Effector CD8-positive, alpha-beta T cell (primary cell): ENCODE results near the gene KRTAP4-11.
"Not testable (repeated sequence)": the region's sequence is repeated elsewhere in the genome, so short reads cannot be mapped to it uniquely, and the experiment has no call there.

ENCODE experiments used
- DNase-seq: peaks from one replicate; lab custom pipeline; 2025; lab: John Stamatoyannopoulos, UW
- total RNA-seq, 4 experiments: gene quantifications; one replicate each; lab custom pipeline; 2026; lab: John Stamatoyannopoulos, UW

Gene KRTAP4-11
- 0 reads per million in 4 experiments for total RNA-seq

DNA sequence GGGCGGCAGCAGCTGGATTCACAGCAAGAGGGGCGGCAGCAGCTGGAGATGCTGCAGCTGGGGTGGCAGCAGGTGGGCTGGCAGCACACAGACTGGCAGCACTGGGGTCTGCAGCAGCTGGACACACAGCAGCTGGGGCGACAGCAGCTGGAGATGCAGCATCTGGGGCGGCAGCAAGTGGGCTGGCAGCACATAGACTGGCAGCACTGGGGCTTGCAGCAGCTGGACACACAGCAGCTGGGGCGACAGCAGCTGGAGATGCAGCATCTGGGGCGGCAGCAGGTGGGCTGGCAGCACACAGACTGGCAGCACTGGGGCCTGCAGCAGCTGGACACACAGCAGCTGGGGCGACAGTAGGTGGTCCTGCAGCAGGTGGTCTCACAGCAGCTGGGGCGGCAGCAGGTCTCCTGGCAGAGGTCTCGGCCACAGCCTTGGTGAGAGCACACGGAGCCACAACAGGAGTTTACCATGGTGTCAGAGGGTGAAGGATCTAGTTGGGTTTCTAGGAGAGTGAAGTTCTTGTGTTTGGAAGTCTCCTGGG, at the start of gene KRTAP4-11:
Gene KRTAP4-11, minus strand, starts transcription at position 528 of the 541 bp plus-strand sequence. Its CDS starts 58 bp downstream, at position 470.
- not testable (repeated sequence) for DNase-seq

DNA sequence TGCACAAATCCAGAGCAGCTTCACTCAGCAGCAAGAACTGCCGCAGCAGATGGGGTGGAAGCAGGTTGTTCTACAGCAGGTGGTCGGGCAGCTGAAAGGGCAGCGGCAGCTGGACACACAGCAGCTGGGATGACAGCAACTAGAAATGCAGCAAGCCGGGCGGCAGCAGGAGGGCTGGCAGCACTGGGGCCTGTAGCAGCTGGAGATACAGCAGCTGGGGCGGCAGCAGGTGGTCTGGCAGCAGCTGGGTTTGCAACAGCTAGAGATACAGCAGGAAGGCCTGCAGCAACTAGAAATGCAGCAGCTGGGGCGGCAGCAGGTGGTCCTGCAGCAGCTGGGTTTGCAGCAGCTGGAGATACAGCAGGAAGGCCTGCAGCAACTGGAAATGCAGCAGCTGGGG, 49.4 kb upstream of the KRTAP4-11 start:
- DNase-seq = no peak

DNA sequence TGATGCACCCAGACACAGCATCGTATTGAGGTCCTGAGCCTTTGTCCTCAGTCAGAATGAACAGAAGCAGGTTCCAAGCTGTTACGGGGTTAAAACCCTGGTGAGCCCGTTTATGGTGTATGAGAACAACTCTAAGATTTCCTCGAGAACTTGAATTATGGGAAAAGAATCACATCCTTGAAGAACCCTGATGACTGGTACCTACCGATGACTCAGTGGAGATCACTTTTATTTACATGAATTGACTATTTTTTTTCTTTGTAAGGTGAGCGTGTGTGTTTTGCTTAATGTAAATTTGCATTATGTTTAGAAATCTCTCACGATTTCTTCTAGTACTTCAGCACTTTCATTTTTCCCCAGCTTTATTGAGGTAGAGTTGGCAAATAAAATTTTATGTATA, 45.7 kb upstream of the KRTAP4-11 start:
- no peak for DNase-seq

DNA sequence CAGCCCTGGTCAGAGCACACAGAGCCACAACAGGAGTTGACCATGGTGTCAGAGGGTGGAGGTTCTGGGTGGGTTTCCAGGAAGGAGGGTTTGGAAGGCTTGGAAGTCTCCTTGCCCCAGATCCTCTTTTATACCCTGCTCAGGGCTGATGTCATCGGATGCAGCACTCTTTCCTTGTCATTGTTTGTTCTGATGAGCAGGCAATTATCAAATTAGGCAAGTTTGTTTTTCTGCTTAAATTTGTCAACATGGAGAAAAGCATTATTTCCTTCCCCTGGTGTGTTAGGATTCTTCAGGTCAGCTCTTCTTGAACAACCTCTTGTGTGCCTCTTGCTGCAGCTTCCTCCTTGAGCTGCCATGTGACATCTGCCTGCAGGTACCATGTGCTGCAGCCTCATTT, 42.5 kb upstream of the KRTAP4-11 start, which contains the start of gene KRTAP4-4:
Gene KRTAP4-4, minus strand, starts transcription at position 101 of the 400 bp plus-strand sequence. Its CDS starts 57 bp downstream, at position 44.
- DNase-seq = no peak

DNA sequence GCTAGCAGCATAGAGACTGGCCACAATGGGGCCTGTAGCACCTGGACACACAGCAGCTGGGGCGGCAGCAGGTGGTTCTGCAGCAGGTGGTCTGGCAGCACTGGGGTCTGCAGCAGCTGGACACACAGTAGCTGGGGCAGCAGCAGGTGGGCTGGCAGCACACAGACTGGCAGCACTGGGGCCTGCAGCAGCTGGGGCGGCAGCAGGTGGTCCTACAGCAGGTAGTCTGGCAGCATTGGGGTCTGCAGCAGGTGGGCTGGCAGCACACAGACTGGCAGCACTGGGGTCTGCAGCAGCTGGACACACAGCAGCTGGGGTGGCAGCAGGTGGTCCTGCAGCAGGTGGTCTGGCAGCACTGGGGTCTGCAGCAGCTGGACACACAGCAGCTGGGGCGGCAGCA, 42.0 kb upstream of the KRTAP4-11 start:
- not testable (repeated sequence) for DNase-seq

DNA sequence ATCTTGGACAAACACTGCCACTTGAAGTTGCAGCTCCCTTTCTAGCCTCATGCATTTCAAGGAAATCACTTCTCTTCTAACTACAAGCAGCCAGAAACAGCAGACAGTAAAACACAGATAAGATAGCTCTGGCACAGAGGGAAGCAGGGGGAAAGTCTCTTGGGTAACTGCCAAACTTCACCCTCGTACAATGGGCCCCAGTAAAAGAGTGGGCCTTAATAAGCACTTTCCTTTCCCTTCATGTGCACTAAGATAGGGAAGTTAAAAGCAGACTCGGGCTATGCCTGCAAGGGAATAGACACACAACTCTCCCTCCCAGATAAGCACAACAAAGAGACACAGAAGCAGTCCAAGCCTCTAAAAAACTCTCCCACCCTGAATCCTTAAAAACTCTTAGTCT, 35.7 kb upstream of the KRTAP4-11 start:
- DNase-seq = no peak

DNA sequence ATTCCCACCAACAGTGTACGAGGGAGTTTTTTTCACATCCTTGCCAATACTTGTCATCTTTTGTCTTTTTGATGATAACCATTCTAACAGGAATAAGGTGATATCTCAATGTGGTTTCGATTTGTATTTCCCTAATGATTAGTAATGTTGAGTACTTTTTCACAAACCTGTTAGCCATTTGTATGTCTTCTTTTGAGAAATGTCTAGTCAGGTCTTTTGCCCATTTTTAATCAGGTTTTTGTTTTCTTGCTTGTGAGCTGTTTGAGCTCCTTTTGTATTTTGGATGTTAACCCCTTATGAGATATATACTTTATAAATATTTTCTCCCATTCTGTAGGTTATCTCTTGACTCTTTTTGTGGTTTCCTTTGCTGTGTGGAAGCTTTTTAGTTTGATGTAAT, 33.4 kb upstream of the KRTAP4-11 start:
- no peak for DNase-seq

DNA sequence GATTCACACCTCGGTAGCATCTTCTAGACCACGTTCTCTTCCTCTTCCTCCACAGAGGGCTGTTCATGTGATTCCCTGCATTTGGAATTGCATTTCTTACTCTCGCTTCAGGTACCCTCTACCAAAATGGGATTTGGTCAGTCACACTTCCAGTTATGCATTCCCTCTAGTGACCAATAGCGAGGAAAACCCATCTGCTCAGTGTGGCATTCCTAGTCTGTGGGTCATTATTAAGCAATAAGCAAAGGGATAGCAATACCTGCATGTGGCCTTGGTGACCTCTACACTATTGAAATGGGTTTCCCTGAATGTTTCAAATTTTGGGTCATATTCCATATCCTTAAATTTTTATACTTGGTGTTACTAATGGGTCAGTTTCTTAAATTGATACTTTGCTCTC, 31.9 kb upstream of the KRTAP4-11 start:
- no peak for DNase-seq

DNA sequence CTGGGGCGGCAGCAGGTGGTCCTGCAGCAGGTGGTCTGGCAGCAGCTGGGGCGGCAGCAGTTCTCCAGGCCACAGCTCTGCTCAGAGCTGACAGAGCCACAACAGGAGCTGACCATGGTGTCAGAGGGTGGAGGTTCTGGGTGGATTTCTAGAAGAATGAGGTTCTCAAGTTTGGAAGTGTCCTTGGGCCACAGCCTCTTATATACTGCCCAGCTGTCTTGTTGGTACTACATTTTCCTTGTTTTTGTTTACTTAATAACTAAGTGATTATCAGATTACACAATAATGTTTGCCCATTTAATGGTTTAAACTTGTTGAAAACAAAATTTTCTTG, 31.4 kb upstream of the KRTAP4-11 start, which contains the start of gene KRTAP4-5:
Gene KRTAP4-5, minus strand, starts transcription at position 174 of the 334 bp plus-strand sequence. Its CDS starts 58 bp downstream, at position 116.
- no peak for DNase-seq

DNA sequence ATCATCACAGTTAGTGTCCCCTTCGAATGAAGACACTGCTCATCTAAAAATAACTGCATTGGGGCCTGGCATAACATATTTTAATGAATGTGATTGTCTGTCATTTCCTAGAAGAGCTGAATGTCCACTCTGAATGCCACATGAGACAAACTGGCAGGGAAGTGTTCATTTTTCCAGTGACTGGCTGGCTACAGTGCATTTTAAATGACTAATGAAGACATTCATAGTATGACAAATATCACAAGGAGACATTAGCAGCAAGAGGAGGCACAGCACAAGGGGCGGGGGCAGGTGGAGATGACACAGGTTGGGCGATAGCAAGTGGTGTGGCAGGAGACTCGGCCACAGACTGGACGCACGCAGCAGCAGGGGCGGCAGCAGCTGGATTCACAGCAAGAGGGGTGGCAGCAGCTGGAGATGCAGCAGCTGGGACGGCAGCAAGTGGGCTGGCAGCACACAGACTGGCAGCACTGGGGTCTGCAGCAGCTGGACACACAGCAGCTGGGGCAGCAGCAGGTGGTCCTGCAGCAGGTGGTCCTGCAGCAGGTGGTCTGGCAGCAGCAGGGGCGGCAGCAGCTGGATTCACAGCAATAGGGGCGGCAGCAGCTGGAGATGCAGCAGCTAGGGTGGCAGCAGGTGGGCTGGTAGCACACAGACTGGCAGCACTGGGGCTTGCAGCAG, 30.9 kb upstream of the KRTAP4-11 start:
- not testable (repeated sequence) for DNase-seq

DNA sequence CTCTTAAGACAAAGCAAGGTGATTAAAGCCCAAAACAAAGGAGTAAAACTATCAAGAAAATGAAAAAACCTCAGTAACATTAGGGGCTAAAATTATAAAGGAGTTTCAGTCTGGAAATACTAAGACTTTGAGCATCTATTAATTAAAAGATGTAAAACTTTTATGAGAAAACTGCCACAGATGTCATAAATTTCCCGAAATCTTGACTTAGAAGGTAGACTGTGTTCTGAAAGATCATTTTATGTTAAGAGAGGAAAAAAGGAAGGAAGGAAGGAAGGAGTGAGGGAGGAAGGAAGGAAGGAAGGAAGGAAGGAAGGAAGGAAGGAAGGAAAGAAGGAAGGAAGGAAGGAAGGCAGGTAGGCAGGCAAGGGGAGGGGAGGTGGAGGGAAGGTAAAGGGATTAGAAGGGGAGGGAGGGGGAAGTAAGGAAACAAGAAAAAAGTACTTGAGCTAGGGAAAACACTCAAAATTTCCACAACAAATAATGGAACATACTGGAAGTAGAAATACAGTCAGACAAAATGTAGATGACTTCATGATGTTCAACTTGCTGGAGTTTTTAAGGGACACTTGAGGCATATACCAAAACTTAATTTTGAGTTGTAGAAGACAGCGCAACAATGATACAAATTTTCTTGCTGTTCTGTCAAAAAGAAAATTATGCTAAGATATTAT, 29.5 kb upstream of the KRTAP4-11 start:
- no peak for DNase-seq

DNA sequence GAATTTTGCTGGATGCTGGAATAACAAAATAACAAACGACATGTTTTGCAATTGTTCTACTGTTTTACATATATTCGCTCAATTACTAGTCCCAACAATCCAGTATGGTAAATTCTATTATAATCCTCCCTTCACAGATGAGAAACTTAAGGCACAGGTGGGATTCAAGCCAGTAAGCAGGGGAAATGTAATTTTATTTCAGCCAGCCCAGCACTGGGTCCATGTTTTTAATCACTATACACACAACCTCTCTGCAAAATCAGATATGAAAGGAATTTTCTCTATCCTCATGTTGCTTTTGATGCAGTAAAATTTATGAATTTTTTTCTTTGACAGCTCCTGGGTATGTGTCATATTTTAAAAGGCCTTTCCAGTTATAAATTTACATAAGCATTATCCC, 27.1 kb upstream of the KRTAP4-11 start:
- no peak for DNase-seq

DNA sequence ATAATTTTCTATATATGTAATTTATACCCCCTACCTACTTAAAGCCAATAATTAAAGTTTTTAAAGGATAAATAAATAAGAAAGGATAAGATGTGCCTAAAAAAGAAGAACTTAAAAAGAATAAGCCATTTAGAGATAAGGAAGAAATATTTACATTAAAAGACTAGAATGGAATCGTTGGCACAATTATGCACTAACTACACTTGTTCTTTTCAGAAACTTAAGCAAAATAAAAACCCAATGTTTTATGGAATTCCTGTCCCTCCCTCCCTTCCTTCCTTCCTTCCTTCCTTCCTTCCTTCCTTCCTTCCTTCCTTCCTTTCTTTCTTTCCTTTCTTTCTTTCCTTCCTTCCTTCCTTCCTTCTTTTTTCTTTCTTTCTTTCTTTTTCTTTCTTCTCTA, 26.7 kb upstream of the KRTAP4-11 start:
- DNase-seq = no peak

DNA sequence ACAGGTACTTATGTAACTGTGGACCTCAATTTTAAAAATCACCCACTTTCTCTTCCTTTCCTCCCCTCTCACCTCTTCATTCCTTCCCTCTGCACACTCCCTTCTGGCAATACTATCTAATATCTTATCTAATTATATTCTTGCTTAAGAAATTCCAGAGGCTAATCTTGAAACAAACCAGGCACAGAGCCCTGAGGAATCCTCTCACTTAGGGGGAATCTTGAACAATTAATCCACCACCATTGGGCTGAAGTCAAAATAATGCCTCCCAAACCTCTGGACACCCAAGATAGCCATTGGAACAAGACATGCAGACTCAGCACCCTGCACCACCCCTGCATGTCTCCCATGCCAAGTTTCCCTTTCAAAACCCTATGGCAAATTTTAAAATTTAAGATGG, 23.2 kb upstream of the KRTAP4-11 start:
- no peak for DNase-seq

DNA sequence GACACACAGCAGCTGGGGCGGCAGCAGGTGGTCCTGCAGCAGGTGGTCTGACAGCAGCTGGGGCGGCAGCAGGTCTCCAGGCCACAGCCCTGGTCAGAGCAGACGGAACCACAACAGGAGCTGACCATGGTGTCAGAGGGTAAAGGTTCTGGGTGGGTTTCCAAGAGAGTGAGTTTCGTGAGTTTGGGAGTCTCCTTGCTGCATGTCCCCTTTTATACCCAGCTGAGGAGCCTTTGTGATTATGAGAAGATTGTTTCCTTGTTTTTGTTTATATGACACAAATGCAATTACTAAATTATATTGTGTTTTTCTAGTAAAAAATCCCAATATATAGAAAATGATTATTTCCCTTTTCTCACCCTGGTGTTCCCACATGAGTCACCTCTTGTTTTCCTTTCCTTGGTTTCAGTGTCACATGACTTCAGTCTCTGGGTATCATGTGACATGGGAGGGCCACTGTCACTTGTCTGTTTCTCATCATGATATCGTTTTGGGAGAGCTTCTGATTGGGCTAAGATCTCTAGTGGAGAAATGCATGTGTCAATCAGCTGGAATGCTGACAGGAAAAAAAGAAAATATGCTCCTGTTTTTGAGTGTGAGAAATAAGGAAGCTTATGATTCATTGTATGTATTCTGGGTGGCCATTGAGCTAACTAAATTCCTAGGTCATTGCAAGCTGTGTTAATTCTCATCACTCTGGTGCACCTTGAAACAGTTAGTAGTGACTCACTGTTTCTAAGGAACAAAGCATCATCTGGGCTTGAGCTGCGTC, 22.4 kb upstream of the KRTAP4-11 start, which contains the start of gene KRTAP4-6:
Gene KRTAP4-6, minus strand, starts transcription at position 185 of the 772 bp plus-strand sequence. Its CDS starts 57 bp downstream, at position 128.
- no peak for DNase-seq

DNA sequence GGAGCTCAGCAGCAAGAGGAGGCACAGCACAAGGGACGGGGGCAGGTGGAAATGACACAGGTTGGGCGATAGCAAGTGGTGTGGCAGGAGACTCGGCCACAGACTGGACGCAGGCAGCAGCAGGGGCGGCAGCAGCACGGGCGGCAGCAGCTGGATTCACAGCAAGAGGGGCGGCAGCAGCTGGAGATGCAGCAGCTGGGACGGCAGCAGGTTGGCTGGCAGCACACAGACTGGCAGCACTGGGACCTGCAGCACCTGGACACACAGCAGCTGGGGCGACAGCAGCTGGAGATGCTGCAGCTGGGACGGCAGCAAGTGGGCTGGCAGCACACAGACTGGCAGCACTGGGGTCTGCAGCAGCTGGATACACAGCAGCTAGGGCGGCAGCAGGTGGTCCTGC, 21.7 kb upstream of the KRTAP4-11 start:
- not testable (repeated sequence) for DNase-seq

DNA sequence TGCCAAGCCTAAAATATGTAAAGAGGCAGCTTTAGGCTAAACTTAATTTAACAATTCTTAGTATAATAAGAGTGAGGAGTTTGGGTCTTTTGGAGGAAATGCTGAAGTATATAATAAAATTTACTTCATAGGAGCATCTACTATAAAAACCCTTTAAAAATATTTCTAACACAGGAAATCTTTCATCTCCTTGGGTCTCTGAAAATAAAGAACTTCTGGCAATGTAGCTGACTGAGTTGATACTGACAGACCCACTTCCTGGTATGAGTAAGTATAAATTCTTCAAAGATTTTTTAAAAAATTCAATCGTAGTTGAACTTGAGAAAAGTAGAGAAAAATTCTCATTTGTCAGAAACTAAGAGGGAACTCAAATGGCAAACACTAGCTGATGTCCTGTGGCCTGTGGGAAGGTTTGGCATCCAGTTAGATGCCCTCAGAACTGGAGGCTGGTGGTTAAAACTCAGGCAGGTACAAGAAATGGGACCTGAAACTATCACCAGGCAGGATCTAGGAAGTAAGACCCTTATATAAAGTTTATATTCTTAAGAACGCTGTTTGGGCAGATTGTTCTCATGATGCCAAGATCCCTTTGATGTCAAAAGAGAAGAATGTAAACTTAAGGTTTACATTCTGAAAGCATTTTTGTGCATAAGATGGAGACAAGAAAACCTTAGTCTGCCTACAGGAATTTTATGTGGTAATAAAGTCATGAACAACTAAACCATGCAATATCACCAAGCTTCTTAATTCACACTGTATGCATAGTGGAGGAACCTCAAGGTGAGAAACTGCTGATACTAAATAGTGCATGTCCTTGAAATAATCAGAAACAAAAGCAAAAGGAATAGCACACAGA, 15.9 kb upstream of the KRTAP4-11 start:
- no peak for DNase-seq

DNA sequence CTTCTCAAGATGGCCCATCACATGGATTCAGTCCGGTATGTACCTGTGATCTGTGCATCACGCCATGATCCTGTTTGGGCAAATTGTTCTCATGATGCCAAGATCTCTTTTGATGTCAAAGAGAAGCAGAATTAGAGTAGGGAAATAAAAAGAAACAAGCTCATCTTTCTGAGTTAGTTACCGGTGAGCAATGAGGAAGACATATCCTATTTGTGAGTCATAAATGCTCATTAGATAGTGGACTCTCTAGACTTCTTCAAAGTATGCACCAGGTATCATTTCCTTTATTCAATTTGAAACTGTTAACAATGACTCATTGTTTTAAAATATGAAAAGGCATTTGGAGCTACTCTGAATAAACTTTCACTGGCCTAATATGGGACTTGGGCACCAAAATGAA, 13.8 kb upstream of the KRTAP4-11 start:
- DNase-seq = no peak

DNA sequence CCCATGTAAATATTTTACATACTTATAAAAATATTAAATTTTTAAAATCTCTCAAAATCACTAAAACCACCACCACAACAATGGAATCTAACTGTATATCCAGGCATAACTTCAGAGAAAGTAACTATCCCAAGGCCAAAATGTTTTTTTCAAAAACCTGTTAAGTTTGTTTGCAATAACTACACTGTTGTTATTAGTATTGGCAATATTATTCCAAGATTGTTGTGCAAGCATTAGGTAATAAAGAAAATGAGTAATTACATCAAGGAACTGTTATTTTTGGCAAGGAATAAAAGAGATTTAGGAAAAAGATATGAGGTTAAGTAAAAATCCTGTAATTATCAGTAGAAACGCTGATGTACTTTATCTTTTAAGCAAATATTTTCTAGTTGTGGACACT, 9.2 kb upstream of the KRTAP4-11 start:
- no peak for DNase-seq

DNA sequence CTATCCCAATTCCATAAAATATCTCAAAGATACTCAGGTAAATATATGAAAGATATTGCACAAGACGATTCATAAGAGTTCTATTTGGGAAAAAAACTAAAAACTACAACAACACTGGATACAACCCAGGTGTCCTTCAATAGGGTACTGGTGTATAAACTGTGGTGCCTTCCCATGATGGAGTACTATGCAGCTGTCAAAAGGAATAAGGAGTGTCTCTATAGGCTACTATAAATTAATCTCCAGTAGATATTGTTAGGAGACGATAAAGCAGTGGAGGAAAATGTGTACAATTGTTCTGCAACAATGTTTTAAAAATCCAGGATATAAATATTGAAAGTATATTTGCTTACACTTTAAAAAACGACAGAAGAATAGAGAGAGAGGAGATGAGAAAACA, 8.2 kb upstream of the KRTAP4-11 start:
- no peak for DNase-seq

DNA sequence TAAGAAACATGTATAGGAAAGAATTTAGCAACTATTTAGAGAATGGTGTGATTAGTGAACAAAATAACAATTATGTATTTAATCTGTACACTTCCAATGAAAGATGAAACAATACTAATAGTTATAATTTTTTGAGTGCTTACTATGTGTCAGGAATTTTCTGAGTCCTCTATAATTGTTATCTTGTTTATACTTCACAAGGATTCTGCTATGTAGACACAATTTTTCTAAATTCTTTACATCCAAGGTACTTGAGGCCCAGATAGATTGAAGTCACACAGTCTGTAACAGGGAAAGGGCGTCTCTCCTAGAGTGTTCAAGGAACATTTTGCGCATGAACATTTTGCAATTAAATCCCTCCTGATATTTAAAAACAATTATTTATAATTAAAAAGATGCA, 6.9 kb upstream of the KRTAP4-11 start:
- DNase-seq = no peak
